Esophagus (tissue), 2 donors: ENCODE results near the gene ADARB2. TPM values are rescaled to one million over a fixed set of nuclear protein-coding genes. Genes with fewer than 3 reads are reported as not detected.

Experiments
- H3K27ac ChIP-seq, 2 donors: one replicate each; pipeline ENCODE4 v1.5.1; 2013; ENCODE audit warnings: low read depth in 2 of 2, mild to moderate bottlenecking in 2 of 2, inconsistent platforms in 1 of 2, low read length in 1 of 2, moderate library complexity in 1 of 2
- H3K27me3 ChIP-seq, 2 donors: one replicate each; pipeline ENCODE4 v1.6.1; 2013; ENCODE audit warnings: low read length in 2 of 2, control low read depth in 1 of 2, mild to moderate bottlenecking in 1 of 2; ENCODE audit not compliant: insufficient read depth in 2 of 2, control insufficient read depth in 1 of 2
- H3K36me3 ChIP-seq, 2 donors: one replicate each; pipeline ENCODE4 v1.6.1; 2013; ENCODE audit warnings: low read length in 1 of 2; ENCODE audit not compliant: control insufficient read depth in 2 of 2, insufficient read depth in 2 of 2
- H3K4me1 ChIP-seq, 2 donors: one replicate each; pipeline ENCODE4 v1.6.1; 2013; ENCODE audit warnings: low read length in 1 of 2; ENCODE audit not compliant: control insufficient read depth in 2 of 2, insufficient read depth in 2 of 2
- H3K4me3 ChIP-seq, 2 donors: one replicate each; pipeline ENCODE4 v1.5.1; 2013; ENCODE audit warnings: low read length in 2 of 2, mild to moderate bottlenecking in 2 of 2, low read depth in 1 of 2, moderate library complexity in 1 of 2
- H3K9me3 ChIP-seq, 2 donors: one replicate each; pipeline ENCODE4 v1.6.1; 2013; ENCODE audit warnings: mild to moderate bottlenecking in 2 of 2, low read depth in 1 of 2, low read length in 1 of 2, moderate library complexity in 1 of 2; ENCODE audit not compliant: control insufficient read depth in 2 of 2, insufficient read depth in 1 of 2
- WGBS, 2 donors: extraction: QIAGEN DNeasy Blood & Tissue Kit; methylation state at CpG; one replicate each; pipeline ENCODE4 v1.1.7; 2013; 5-methylcytosine and 5-hydroxymethylcytosine counted together
- polyA plus RNA-seq, 2 donors: library from polyadenylated mRNA; stranded (reverse); fragments of 200-250 nt; gene quantifications; one replicate each; pipeline ENCODE4 v1.2.3, GENCODE V29; 2013
- donor health status: healthy with polysubstance abuse.
- donor health status: Bipolar disorder and iron deficiency.

The ADARB2 gene
- polyA plus RNA-seq, 2 donors = 0.33 to 0.65 TPM

DNA sequence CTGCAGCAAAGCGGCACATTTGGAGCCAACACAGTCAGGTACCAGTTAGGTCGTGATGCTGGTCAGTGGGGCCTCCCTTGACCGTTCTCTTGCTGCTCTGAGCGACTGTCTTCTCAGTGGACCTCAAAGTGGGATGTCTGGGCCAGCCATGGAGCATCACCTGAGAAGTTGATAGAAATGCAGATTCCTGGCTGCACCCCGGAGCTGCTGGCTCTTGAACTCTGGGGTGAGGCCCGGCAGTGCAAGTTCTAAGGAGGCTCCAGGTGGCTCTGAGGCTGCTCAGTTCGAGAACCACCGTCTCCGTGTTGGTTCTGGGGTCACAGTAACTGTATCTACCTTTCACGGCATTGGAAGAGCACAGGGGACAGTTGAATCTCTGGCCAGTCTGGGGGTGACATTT lies 533.6 kb downstream of the ADARB2 start:
- Histone ChIP-seq H3K4me1 (no peaks in the 10 kb centered on the region), H3K27ac (no peak overlapping the region), H3K9me3 (no peaks in the 10 kb centered on the region), H3K36me3 (no peaks in the 10 kb centered on the region), H3K27me3 (no peaks in the 10 kb centered on the region), H3K4me3 (no peak overlapping the region)
- 82 to 87% methylated on average over 10 of the region's 10 CpGs for WGBS, 2 donors

- Histone ChIP-seq H3K4me1 (no peaks in the 10 kb centered on the region), H3K36me3 (no peaks in the 10 kb centered on the region), H3K27ac (no peak overlapping the region), H3K4me3 (no peak overlapping the region), H3K9me3 (no peaks in the 10 kb centered on the region), H3K27me3 (no peaks in the 10 kb centered on the region)
- 66 to 79% methylated on average over 13 of the region's 13 CpGs for WGBS, 2 donors
Observed at GRCh38 chr10:1203216-1203615, 534.1 kb downstream of the ADARB2 start.

DNA sequence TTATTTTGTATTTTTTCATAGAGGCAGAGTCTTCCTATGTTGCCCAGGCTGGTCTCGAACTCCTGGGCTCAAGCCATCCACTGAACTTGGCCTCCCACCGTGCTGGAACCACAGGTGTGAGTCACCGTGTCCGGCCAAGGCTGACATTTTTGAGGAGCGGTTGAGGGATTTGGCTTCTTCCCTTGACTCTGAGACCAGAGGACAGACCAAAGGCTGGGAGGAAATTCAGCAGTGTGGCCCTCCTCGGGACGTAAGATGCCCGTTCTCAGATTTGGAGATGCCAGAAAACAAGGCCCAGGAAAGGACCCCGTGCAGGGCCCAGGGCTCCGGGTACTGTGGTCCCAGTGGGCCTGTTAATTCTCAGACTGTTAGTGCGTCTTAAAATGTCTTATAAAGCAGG lies 535.0 kb downstream of the ADARB2 start:
- no peaks in the 10 kb centered on the region for H3K4me1 ChIP-seq
- WGBS, 2 donors = 83 to 86% methylated on average over 11 of the region's 11 CpGs

GRCh38 chr10:1200866-1201807 lies 536.2 kb downstream of the ADARB2 start:
- Histone ChIP-seq H3K36me3 (no peaks in the 10 kb centered on the region), H3K27ac (no peak overlapping the region), H3K4me1 (no peaks in the 10 kb centered on the region), H3K9me3 (no peaks in the 10 kb centered on the region), H3K27me3 (no peaks in the 10 kb centered on the region), H3K4me3 (no peak overlapping the region)
- 88 to 90% methylated on average over 27 of the region's 27 CpGs for WGBS, 2 donors

More for the DNA sequence above, 535.0 kb downstream of the ADARB2 start:
- no peak overlapping the region for H3K27ac ChIP-seq
- H3K9me3 ChIP-seq = no peaks in the 10 kb centered on the region
- no peaks in the 10 kb centered on the region for H3K27me3 ChIP-seq
- no peaks in the 10 kb centered on the region for H3K36me3 ChIP-seq
- no peak overlapping the region for H3K4me3 ChIP-seq

- H3K4me3 ChIP-seq = no peak overlapping the region
- H3K4me1 ChIP-seq = no peaks in the 10 kb centered on the region
- H3K36me3 ChIP-seq = no peaks in the 10 kb centered on the region
- H3K27ac ChIP-seq = no peak overlapping the region
- no peaks in the 10 kb centered on the region for H3K9me3 ChIP-seq
- no peaks in the 10 kb centered on the region for H3K27me3 ChIP-seq
- 88 to 89% methylated on average over 24 of the region's 24 CpGs for WGBS, 2 donors
Observed at GRCh38 chr10:1199897-1200721, 537.2 kb downstream of the ADARB2 start.

GRCh38 chr10:1199345-1199673 lies 538.0 kb downstream of the ADARB2 start:
- no peaks in the 10 kb centered on the region for H3K4me1 ChIP-seq
- WGBS, 2 donors = 81% methylated on average over 16 to 17 of the region's 17 CpGs
- H3K27ac ChIP-seq = no peak overlapping the region
- no peak overlapping the region for H3K4me3 ChIP-seq
- H3K9me3 ChIP-seq = no peaks in the 10 kb centered on the region
- H3K36me3 ChIP-seq = no peaks in the 10 kb centered on the region
- no peaks in the 10 kb centered on the region for H3K27me3 ChIP-seq

GRCh38 chr10:1198453-1199344 lies 538.6 kb downstream of the ADARB2 start:
- no peak overlapping the region for H3K27ac ChIP-seq
- no peaks in the 10 kb centered on the region for H3K9me3 ChIP-seq
- H3K36me3 ChIP-seq = no peaks in the 10 kb centered on the region
- no peaks in the 10 kb centered on the region for H3K27me3 ChIP-seq
- H3K4me1 ChIP-seq = no peaks in the 10 kb centered on the region
- WGBS, 2 donors = 73 to 77% methylated on average over 20 of the region's 20 CpGs
- H3K4me3 ChIP-seq = no peak overlapping the region

DNA sequence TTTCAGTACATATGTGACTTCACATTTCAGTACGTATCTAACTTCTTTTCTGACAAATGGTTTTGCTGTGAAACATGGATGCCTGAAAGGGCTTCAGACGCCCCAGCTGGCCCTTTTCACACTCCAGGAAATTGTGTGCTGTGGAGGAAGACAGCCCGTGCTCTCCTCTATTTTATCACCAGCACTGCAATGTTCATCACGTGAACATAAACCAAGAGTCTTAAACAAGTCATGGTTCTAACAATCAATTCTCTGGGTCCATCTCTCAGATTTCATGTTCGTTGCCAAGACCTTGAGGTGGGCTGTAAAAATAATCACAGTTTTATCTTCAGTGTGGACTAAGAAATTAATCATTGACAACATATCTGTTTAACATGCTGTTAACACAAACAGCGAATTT lies 539.9 kb downstream of the ADARB2 start:
- WGBS, 2 donors = 36 to 50% methylated on average over 6 of the region's 6 CpGs
- Histone ChIP-seq H3K27ac (no peak overlapping the region), H3K4me1 (no peaks in the 10 kb centered on the region)

GRCh38 chr10:1196656-1197055 lies 540.7 kb downstream of the ADARB2 start:
- Histone ChIP-seq H3K36me3 (no peaks in the 10 kb centered on the region), H3K27me3 (no peaks in the 10 kb centered on the region), H3K27ac (no peak overlapping the region), H3K4me1 (no peaks in the 10 kb centered on the region), H3K4me3 (no peak overlapping the region), H3K9me3 (no peaks in the 10 kb centered on the region)
- WGBS, 2 donors = 79 to 83% methylated on average over 2 of the region's 2 CpGs

More for the DNA sequence above, 539.9 kb downstream of the ADARB2 start:
- H3K4me3 ChIP-seq = no peak overlapping the region
- H3K9me3 ChIP-seq = no peaks in the 10 kb centered on the region
- no peaks in the 10 kb centered on the region for H3K36me3 ChIP-seq
- no peaks in the 10 kb centered on the region for H3K27me3 ChIP-seq
